A549 treated with GW870086 at 1 μM for 4 hours (cell line): Measurements from ENCODE around the gene TMED8. TPM values are rescaled to one million over a fixed set of nuclear protein-coding genes. Genes with fewer than 3 reads are reported as not detected.

Experiments used
- total RNA-seq: library from RNA; stranded (reverse); fragments of 200-300 nt; extraction: Qiagen RNA extraction; gene quantifications from 5 replicates; pipeline ENCODE4 v1.2.3, GENCODE V29; 2022; ENCODE audit warnings: low read depth

The TMED8 gene
- 4.1 to 8.2 TPM (median 6.9 TPM) in 5 replicates for total RNA-seq

DNA sequence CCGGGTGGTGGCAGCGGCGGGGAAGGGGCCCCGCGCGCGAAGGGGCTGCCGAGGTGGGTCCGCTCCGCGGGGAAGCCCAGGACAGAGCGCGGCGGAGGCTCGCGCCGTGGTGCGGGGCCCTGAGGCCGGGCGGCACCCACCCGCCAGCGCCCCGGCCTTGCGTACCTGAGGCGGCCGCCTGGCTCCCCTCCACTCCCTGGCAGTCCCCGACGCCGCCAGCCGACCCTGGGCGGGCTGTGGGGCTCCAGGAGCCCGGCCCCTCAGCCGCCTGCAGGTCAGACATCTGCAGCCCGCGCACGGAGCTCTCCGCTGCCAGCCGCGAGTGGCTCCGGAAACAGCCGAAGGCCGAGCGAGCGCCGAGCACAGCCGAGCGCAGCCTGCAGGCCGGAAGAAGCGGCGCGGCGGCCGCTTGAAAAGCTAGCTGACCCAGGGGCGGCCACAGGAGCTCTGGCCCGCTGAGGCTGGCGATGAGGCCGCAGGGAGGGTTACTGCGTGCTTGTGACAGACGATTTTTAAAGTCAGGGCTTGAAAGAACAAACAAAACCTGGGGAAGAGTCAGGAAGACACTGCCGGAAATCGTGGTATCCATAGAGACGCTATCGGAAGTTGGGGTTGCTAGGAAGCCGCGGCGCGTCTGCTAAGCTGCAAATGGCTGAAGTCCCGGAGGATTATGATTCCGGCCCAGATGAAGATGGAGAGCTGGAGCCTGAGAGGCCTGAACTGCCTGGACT is at the start of gene TMED8, which contains the start of gene SAMD15:
Gene TMED8 (minus strand): TSS at position 324 of the 731 bp plus-strand sequence. CDS start 41 bp downstream, at position 283.
Gene SAMD15 (plus strand): TSS at position 609 of the 731 bp plus-strand sequence. CDS start 40 bp downstream, at position 649.

GRCh38 chr14:77423423-77423822 is 46.5 kb upstream of the TMED8 start, which contains the start of gene NOXRED1:
Gene NOXRED1 (minus strand): TSS chr14:77423523. CDS start chr14:77422889, 634 bp downstream.

GRCh38 chr14:77320238-77320935 is 56.5 kb downstream of the TMED8 start, which contains the start of gene POMT2:
Gene POMT2 (minus strand): TSS chr14:77320883. CDS start chr14:77320681, 202 bp downstream.

Other genes with a start within 250 kb of the TMED8 start
- 0.18 to 0.35 TPM (median 0.23 TPM) in 5 replicates for gene ZDHHC22, start 235.3 kb downstream of the TMED8 start, total RNA-seq
- 1.2 to 1.9 TPM (median 1.8 TPM) in 5 replicates for gene TMEM63C, start 195.3 kb downstream of the TMED8 start, total RNA-seq
- not detected in 5 replicates for gene NGB, start 105.9 kb downstream of the TMED8 start, total RNA-seq
- 25.4 to 33.3 TPM (median 29.7 TPM) in 5 replicates for gene POMT2, start 56.2 kb downstream of the TMED8 start, total RNA-seq
- 29.7 to 35.8 TPM (median 33.5 TPM) in 5 replicates for gene GSTZ1, start 56.1 kb downstream of the TMED8 start, total RNA-seq
- 1.5 to 2.0 TPM (median 1.7 TPM) in 5 replicates for gene SAMD15, start 285 bp upstream of the TMED8 start, total RNA-seq
- gene NOXRED1, start 46.4 kb upstream of the TMED8 start, total RNA-seq = 0.10 TPM in 1 of 5 replicates, not detected in the others
- 10.4 to 15.0 TPM (median 13.1 TPM) in 5 replicates for gene VIPAS39, start 80.5 kb upstream of the TMED8 start, total RNA-seq
- 213 to 280 TPM (median 245 TPM) in 5 replicates for gene AHSA1, start 81.0 kb upstream of the TMED8 start, total RNA-seq
- gene ISM2, start 121.7 kb upstream of the TMED8 start, total RNA-seq = 0.21 to 0.39 TPM (median 0.32 TPM) in 5 replicates
- 29.4 to 35.3 TPM (median 32.6 TPM) in 5 replicates for gene SPTLC2, start 239.5 kb upstream of the TMED8 start, total RNA-seq